Germinal center (tissue), 1 donor: ENCODE results near the gene ZNF518B.

Experiments
- DNase-seq: peaks from one replicate; pipeline ENCODE4 v3.0.0; 2012; ENCODE audit warnings: mixed read lengths, low spot score

The ZNF518B gene, protein sequence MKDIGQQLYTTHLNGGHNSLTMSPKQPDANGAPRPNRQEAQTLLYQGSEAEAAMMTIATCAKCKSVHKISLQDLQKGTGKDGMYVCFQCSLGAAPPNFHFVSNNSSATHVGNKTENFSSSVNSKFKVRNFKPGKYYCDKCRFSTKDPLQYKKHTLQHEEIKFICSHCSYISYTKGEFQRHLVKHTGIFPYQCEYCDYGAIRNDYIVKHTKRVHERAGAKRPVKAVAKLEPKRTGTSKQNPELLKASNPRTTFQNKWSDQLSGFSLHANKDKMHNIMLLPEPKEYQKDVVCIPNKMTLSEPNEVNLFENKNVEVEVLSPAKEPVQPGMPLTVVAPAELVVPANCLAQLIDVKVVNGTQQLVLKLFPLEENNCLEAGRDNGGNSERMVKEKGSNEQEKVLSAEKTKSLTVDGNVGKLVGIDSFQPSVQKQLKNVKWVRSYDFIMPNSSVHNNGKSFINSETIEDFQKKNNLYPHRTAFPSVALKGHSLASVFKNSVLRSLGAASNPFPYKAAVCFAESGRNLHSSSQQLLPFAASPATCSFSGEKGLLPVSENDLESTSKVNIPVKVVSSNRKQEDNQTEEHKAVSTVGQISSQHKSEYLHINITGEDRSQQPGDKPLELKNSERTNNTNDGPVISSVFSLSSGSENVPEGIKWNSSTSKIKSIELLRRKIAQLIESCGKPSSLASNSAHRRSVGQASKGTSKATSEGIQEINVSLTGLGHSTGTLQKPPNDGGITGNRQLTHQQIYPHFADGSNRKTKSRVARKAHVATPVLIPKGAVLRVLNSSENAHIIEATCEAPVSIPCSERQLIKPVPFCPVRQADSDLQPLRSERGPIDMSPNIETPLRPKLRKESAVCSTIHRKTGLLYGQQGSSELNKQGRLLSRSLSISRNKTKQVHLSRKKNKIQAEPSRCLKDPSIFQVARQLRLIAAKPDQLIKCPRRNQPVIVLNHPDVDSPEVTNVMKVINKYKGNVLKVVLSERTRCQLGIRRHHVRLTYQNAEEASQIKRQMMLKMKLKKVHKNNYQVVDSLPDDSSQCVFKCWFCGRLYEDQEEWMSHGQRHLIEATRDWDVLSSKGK

DNA sequence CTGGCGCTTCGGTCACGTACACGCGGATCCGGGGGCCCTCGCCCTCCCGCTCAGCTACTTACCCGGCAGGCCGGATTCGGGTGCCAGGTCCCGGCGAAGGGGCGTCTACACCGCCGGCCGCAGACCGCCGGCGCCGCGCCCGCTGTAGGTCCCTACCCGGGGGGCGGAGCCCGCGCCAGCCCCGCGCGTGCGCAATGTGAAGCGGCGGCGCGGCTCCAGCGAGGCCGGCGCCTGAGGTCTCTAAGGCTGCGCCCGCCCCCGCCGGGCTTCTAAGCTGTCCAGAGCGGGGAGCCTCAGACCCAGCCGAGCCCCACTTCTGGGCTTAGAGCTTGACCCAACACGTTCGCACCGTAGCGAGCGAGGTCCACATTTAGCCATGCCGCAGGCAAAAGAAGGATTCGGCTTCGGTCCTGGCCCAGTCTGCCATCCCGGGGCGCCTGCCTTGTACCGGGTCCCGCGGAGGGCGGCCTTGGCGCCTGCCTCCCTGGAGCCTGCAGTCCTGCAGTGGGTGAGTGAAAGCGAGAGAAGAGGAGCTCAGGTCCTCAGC lies at the start of gene ZNF518B:
Gene ZNF518B (minus strand): TSS at position 172 of the 547 bp plus-strand sequence. CDS start 11,098 bp downstream, outside the sequence.
- DNase-seq = peak; percentile 91

DNA sequence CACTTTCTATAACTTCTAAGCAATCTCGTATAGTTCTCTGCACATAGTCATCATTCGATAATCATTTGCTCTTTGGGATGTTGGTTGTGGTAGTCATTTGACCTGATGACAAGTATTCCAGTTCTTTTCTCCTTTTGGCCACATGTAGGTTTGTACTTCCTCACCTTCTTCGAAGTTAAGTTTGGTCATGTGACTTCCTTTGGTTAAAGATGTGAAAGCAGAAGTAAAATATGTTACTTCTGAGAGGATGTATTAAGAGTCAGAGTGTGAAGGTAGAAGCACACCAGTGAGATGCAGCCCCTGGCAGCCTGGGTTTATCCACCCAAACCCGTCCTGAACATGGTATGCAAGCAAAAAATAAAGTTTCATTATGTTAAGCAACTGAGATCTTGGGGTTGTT lies 48.9 kb upstream of the ZNF518B start:
- no peak for DNase-seq

DNA sequence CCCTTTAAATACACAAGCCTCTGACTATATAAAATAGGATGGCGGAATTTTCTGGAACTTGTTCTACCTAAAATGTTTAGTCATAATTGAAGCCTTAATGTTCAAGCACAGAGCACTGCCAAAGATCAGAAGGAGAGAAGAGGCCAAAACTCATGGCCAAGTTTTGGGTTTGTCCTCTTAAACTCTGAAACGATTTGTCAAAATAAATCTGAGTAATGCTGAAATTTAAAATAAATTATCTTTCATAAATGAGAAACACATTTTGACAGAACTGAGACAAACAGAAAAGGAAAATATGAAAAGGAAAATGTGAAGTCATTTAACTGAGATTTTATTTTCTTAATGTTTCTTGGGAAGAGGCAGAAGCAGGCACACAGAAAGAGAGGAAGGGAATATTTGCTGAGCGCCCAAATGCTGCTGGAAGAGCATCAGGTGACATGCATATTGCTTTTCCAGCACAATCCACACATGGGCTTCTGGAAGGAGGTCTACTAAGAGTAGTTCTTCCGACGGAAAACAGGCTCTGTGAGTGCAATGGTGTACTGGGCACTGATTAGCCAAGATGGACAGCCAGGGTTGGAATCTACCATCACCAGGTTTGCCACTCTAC lies 47.4 kb upstream of the ZNF518B start:
- DNase-seq = no peak

DNA sequence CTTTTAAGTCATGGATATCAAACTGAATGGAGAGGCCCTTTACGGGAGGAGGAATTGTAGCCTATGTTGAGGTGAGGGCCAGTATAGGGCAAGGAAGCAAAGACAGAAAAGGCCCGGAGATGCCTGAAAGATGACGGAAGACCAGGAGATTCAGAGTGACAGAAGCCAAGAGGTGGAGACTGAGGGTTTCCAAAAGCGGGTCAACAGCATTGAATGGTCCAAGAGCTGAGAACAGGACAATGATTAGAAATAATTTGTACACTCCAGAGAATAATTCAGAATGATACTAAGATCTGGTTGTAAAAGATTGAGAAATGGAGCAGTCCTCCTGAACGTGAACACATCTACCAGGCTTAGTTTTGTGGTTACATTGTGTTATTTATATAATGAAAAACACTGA lies 45.5 kb upstream of the ZNF518B start:
- no peak for DNase-seq

DNA sequence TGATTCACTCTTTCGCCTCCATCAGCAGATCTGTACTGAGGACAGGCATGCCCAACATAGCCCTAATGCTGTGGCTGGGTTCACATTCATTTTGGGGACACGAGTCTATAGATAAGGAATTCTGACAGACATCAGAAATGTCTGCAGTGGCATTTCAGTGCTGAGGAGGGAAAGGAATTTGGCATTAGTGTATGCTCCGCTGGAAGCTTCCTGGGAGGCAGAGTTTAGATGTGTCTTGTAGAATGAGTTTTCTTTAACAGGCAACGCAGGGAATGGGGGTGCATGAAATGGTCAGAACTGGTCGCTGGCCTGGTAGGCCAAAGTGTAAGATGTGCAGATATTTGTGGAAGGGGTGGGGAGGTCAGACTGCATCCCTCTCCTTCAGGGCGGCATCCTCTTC lies 43.5 kb upstream of the ZNF518B start:
- DNase-seq = no peak

DNA sequence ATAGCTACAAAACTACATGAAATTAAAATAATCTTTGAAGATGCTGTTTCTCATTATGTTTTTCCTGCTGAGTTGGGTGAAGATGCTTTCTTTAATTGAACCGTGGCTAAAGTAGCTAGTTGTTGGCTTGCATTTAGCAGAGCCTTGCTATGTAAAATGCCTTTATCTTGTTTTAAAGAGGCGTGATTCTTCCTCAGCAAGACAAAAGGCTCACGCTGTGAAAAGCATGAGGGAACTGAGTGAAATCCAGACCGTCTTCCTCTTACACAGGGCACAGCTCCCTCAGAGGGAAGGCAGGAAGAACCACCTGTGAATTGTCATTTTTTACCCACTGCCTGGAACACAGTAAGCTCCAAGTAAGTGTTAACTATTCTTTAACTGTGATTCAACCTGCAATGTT lies 39.0 kb upstream of the ZNF518B start:
- DNase-seq = no peak

DNA sequence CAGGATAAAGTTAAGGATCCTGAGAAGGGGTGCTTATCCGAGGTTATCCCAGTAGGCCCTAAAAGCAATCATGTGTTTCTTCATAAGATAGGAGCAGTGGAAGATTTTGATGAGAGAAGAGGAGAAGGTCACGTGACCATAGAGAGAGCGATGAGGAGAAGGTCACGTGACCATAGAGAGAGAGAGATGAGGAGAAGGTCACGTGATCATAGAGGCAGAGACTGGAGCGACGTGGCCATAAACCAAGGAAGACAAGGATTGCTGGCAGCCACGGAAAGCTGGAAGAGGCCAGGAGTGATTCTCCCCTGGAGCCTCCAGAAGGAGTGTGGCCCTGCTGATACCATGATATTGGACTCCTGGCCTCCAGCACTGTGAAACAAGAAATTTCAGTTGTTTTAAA lies 38.4 kb upstream of the ZNF518B start:
- no peak for DNase-seq

DNA sequence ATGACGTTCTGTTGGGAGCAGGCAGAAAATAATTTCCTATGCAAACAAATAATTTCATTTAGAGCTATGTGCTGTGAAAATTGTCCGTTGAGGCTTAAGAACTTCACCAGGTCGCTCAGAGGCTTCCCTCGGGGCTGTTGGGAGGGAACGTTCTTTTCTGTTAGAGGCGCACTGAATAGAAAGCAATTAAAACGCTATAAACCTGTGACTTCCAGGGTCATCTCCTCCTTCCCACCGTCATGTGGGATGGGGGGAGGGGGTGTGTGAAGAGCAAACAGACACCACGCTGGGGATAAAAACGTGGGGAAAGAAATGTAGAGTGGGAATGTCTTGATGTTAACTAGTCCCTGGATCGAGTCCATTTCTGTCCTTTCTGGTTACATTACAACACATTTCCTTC lies 35.2 kb upstream of the ZNF518B start:
- DNase-seq = no peak

DNA sequence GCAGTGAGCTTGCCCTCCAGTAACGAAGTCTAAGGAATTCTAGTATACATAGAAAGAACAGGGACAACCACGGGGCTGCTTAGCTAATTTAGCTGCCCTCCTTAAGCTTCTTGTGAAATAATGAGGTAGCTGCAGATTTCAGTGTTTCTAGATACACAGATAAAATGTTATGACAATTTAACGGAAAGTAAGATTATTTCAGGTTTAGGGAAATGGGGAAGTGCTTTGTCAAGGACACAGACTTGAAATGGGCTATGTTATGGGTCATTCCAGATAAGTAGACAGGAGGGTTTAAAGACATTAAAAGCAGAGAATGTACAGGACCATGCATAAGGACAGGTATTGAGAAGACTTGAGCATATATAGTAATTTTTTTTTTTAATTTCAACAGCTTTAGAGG lies 34.2 kb upstream of the ZNF518B start:
- no peak for DNase-seq

DNA sequence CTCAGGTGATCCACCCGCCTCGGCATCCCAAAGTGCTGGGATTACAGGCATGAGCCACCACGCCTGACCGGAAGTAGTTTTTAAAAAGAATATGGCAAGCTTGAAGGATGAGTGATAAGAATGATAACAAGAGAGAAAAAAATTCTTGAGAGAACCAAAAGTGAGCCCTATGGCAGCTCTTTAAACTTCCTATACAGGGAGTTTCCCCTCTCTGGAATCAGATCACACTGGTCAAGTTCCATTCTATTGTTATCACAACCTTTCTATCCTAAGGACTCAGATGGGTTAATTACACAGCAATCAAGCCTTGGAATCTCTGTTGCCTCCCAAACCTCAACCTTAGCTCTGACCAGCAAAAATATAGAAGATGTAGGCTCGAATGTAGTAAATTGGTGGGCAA lies 33.8 kb upstream of the ZNF518B start:
- no peak for DNase-seq

DNA sequence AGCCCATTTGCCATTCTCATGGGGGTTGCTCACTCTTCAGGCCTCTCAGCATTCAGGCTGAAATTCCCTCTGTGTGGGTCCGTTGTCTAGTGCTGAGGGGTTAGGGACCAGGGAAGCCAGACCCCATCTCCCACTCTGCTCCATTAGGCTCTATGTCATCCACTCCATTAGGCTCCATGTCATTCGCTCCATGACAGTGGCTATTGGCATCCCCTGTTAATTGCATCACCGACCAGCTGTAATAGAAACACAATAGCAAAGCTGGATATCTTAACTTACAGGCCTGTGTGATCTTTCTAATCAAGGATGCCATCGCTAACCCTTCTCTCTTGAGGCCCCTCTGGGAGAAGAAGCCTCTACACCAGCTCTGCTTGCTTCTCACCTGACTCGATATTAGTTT lies 25.7 kb upstream of the ZNF518B start:
- DNase-seq = no peak

DNA sequence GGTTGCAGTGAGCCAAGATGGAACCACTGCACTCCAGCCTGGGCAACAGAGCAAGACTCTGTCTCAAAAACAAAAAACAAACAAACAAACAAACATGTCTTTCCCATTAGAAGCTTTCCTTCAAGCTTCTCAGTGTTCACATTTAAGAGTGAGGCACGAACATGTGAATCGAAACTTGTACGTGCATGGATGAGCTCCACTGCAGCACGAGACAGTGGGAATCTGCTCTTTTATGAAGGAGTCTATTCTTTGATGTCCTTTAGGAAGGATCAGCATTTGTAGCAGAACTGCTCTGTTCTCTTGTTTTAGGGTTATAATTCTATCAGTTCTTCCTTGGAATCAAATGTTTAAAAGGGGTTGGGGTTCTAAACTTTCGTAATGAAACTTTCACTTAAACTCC lies 23.4 kb upstream of the ZNF518B start:
- no peak for DNase-seq

DNA sequence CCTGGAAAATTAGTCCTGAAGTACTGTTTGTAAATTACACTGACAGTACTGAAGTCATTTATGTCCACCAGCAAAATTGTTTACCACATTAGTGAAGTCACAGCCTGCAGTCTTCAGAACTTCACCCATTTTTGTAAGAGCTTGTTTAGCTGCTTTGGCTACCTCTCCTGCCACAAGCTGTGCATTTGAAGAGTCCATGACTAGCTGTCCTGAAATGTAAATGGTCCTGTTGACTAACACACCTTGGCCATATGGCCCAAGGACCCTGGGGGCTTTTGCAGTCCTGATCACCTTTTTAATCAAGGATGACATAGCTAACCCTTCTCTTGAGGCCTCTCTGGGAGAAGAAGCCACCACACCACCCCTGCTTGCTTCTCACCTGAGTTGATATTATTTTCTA lies 21.4 kb upstream of the ZNF518B start:
- DNase-seq = no peak

DNA sequence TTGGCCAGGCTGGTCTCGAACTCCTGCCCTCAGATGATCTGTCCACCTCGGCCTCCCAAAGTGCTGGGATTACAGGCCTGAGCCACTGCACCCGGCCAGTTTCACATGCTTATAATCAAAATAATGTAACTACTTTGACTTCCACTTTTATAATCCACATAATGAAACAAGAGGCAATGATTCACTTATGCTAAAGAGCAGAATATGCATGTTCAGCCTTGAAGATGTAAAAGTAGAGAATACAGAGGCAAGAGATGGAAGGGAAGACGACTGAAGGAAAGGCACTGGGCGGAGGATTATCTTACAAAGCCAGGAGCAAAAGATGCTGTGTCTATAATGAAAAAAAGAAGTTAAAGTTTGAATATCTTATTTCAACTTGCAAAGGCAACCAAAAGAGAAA lies 13.3 kb upstream of the ZNF518B start:
- DNase-seq = no peak

DNA sequence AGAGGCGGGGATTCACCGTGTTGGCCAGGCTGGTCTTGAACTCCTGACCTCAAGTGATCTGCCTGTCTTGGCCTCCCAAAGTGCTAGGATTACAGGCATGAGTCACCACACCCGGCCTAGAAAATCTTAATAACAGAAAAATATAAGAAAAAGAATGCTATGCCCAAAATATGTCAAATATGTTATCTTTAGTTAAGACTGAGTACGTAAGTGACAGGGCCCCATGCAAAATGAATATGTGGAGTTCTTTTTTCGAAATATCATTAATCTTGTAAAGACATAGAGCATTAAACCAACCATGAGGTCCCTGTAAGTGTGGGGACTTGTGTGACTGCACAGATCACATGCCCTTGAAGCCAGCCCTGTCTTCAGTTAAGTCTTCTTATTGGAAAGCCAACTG lies 8.9 kb upstream of the ZNF518B start:
- no peak for DNase-seq

DNA sequence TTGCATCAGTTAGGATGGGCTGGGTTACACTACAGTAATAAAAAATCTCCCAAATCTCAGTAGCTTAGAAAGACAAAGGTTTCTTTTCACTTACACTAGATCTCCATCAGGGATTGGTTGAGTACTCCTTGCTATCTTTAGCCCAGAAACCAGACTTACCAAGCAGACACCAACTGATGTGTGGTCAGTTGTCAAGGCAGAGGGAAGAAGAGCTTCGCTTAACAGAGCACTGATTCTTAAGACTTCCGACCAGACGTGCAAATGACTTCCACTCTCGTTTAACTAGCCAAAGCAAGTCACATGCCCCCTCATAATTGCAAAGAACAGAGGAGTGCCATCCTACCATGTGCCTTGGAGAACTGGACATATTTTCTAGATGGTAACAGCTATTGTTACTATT lies 5.7 kb upstream of the ZNF518B start:
- no peak for DNase-seq

DNA sequence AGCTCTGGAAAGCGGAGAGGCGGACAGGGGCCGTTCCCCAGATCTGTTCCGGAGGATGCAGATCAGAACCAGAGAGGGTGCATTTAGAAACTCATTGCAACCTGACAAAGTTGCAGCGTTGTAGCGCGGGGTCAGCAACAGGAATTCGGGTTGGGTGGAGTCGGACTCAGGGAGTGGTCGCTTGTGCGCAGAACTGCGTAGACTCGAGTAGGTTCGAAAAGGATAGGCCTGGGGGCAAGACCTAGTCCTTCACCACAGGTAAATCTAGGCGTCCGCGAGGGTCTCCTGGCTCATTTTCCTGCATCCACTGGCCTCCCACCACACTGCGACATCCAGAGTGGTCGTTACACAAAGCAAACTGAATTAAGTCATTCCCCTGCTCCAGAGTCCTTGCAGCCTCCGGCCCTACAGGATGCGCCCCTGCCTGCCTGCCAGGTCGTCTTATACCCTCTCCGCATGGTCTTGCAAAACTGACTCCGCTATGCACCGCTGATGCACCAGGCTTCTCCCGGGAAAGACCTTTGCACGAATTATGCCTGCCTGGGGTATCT lies 4.7 kb upstream of the ZNF518B start:
- DNase-seq = no peak

DNA sequence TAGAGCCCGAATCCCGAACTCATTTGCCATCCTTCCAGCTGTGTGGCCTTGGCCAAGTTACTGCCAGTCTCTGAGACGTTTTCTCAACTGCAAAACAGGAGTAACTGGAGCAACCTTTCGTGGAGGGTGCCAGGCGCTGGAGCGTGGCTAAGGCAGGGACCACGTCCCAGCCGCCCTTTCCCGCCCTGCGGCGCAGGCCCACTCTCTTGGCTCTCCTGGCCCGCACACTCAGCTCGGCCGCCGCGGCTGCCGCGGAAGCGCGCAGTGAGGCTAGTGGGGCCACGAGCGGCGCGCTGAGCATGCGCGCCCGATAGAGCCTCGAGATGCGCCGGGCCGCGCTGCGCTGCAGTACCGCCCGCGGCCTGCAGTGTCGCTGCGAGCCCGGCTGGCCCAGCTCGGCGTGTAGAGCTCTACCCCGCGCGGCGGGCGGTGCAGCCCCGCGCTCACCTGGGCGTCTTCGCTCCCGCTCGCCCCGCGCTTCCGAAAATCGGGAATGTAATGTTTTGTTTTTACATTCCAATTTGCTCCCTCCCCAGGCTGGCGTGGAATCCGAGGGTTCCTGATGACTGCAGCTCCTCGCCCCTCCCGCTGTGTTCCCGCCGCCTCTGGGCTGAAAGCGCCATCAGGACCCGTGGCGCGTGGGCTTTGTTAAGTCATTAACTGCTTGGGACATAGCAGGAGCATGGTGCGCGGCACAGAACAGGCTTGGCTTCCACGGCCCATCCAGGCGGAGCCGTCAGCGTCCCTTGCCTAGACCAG lies 4.0 kb upstream of the ZNF518B start:
- DNase-seq = peak; percentile 92

DNA sequence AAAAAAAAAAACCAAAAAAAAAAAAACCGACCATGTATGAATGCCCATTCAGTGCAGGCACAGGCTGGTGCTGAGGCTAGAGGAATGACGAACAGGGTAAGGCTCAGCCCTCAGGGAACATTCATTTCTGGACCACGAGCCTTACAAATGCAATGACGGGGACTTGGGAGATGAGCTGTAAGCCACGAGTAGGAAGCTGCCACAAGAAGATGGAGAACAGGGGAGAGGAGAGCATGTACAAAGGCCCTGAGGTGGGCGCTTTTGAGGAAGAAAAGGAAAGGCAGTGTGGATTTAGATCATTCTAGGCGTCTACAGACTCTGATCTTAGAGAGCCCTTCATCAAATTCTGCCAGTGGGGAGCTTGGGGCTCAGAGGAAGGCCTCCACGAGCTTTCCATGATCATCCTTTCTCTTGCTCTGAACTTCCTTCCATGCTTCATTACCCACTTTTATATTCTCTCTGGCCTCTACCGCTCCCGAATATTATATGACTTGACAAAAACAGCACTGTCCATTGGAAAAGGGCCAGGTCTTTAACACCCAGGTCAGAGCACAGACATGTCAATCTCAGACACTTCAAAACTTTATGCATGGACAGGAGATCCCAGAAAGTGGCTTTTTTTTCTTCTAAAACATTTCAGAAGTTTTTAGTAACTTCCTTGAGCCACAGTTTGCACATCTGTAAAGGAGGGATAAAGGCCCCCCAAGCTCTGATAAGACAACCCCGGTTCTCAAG lies 3.3 kb upstream of the ZNF518B start:
- DNase-seq = no peak

DNA sequence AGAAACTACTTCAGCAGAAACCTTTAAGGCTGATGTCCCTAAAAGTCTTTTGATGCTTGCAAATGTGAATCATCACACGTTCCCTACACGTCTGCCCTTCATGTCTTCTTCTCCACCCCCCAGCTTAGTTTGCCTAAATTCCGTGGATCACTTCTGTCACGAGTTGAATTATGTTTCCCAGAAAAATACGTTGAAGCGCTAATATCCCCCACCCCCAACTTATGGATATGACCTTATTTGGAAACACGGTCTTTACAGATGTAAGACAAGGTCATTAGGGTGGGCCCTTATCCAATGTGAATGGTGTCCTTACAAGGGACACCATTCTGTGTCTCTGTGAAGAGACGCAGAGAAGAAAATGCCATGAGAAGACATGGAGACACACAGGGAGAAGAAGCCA lies 2.1 kb upstream of the ZNF518B start:
- no peak for DNase-seq
